Activated naive CD8-positive, alpha-beta T cell treated with anti-CD3 and anti-CD28 coated beads, Interleukin-2, amount 50 U/mL, for 16 hours (primary cell): ENCODE data around the gene PHF8.

Experiments used
- DNase-seq: peaks from one replicate; pipeline ENCODE4 v3.0.0-alpha.2; 2020; ENCODE audit warnings: low read depth, low spot score

PHF8 gene

DNA sequence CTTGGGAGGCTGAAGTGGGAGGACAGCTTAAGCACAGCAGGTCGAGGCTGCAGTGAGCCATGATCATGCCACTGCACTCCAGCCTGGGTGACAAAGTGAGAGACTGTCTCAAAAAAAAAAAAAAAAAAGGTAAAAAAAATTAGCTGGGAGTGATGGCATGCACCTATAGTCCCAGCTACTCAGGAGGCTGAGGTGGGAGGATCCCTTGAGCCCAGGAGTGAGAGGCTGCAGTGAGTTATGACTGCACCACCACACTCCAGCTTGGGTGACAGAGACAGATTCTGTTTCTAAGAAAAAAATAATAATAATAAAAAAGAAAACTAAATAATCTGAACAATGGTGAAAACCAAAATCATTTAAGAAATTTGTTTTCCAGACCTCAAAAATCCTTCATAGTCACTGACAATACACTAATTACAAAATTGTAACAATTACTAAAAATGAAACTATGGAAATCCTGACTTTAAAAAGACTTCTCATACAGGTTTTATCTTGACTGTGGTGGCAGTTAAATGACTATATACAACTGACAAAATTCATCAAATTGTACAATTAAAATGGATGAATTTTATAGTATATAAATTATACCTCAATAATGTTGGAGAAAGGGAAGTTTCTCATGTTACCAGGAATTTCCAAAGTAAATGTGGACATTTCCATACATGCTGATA, 31.3 kb downstream of the PHF8 start:
- DNase-seq = no peak

DNA sequence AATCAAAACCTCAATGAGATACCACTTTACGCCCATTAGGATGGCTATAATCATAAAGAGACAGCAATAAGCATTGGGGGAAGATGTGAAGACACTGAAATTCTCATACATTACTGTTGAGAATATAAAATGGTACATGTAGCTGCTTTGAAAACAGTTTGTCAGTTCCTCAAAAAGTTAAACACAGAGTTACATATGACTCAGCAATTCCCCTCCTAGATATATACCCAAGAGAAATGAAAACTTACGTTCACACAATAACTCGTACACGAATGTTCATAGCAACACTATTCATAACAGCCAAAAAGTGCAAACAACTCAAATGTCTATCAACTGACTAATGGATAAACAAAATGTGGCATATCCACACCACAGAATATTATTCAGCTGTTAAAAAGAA, 36.6 kb downstream of the PHF8 start:
- DNase-seq = no peak

DNA sequence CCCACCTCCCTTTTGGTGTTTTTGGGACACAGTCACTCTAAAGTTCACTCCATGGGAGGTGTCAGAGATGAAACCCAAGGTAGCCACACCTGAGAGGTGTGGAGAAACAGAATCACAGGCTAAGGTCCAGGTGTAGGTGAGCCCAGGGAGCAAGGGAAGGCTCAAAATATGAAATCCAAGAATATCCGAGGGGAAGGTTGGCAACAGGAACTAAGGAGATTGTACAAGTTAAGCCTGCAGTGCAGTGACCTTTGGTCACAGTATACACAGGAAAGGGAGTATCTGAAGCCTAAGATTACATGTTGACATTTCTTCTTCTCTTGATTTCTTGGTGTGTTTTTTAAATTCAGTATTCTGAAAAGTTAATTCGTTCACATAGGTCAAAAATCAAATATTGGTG, 46.5 kb downstream of the PHF8 start:
- no peak for DNase-seq

DNA sequence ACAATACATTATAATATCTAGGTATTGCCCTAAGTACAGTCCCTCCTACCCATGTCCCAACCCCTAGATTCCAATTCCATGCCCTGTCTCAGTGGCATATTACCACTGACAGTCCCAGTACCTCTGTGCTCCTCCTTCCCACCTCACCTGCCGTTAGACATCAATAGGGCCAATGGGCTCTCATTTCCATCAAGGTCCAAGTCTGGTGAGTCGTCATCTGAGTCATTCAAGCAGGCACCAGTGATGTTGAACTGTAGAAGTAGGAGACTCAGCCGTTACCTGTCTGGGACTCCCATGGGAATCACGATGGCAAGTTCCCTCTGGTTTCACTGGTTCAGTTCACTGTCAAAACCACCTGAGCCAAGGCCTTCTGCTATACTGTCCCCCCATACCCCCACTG, 51.7 kb downstream of the PHF8 start:
- no peak for DNase-seq

DNA sequence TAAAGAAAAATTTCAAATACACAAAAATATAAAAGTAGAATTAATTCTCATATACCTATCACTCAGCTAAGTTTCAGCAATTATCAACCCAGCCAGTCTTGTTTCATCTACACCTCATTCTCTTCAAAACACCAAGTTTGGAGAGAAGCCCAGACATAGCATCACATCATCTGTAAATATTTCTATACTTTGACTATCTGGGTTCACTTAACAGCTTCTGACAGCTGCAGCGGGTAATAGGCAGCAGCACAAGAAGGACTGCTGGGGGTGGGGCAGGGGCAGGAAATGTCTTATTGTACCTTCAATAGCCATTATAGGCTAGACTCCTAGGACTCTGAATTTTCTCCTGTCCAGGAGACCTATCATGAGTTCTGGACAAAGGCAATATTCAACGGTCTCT, 54.1 kb downstream of the PHF8 start:
- DNase-seq = no peak

DNA sequence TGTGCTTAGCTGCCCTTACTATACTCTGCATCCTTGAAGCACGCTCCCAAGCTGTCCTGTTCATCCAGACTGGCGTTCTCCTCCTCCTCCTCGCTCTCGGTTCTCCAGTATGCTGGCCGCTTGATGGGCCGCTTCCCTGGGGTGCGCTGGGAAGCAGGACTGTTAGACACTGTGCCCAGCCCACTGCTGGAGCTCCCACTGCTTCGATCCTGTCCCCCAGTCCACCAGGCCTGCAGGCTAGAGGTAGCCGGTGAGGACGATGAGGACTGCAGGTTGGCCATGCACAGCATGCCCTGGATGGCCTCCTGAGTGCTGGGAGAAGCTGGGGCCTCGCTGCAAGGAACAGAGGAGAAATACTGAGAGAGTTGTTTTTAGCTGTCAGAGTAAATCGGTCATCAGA, 59.4 kb downstream of the PHF8 start:
- DNase-seq = no peak

DNA sequence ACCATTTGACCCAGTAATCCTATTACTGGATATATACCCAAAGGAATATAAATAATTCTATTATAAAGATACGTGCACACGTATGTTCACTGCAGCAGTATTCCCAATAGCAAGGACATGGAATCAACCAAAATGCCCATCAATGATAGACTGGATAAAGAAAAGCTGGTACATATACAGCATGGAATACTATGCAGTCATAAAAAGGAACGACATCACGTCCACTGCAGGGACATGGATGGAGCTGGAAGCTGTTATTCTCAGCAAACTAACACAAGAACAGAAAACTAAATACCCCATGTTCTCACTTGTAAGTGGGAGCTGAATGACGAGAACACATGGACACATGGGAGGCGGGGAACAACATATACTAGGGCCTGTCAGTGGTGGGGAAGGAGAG, 69.7 kb downstream of the PHF8 start:
- DNase-seq = no peak

DNA sequence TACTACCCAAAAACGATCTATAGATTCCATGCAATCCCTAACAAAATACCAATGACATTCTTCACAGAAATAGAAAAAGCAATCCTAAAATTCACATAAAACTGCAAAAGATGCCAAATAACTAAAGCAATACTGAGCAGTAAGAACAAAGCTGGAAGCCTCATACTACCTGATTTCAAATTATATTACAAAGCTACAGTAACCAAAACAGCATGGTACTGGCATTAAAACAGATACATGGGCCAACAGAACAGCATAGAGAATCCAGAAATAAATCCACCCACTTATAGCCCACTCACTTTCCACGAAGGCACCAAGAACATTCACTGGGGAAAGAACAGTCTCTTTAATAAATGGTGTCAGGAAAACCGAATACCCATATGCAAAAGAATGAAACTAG, 74.7 kb downstream of the PHF8 start:
- no peak for DNase-seq

DNA sequence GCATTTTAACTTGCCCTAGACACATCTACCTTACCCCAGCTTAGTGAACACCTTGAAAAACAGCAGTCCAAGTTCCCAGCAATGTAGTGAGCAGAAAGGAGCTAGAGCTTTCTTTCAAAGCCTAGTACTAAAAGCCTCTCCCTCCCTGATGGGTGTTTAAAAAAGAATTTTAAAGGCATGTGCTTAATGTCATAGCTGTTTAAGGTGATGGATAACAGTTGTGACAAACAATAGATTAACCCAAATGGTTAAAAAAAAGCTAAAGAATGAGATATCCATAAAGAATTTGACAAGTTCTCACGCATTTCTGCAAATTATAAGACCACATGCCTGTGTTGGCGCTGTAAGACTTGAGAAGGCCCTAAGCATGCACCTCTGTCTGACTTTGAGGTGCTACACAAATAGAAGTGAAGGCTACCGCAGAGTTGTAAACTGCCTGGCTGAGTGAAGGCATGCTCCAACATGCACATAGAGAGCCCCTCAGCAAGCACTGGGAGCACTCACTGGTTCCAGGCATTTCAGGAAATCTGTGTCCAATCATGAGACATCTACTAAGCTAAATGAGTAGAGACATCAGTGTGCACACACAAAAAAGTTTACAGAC, 94.0 kb downstream of the PHF8 start:
- no peak for DNase-seq

DNA sequence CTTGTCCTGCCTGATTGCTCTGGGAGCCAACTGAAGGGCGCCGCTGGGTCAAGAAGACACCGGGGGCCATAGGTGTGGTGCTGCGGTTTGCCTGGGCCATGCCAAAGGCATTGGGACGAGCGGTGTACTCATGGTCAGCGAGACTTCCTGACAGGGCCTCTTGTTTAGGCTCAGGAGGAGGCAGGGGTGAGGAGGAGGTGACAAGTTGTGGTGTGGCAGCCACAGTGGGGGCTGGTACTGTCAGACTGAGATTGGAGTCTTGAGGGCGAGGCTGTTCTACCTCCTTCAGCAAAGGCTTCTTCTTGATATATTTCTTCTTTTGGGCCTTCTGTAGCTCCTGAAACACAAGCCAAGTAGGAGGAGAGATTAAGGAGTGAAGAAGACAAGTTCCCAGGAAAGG, 104.1 kb downstream of the PHF8 start:
- no peak for DNase-seq

DNA sequence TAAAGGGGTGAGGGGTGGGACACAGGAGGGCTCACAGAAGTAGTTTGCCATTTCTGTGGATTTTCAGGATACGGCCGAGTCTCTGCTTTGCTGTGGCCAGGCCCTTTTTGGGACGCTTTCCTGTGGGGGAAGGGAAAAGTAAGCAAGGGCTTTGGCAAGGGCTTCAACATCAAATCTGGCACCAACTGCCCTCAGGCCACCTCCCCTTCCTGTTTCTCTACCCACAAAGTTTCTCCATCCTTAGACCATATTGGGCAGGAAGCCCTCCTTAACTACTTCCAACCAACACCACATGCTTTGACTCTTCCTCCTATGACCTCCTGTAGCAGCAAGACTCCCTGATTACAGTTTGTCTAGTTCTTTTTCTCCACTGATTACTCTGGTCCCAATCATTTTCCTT, 105.1 kb downstream of the PHF8 start:
- no peak for DNase-seq

DNA sequence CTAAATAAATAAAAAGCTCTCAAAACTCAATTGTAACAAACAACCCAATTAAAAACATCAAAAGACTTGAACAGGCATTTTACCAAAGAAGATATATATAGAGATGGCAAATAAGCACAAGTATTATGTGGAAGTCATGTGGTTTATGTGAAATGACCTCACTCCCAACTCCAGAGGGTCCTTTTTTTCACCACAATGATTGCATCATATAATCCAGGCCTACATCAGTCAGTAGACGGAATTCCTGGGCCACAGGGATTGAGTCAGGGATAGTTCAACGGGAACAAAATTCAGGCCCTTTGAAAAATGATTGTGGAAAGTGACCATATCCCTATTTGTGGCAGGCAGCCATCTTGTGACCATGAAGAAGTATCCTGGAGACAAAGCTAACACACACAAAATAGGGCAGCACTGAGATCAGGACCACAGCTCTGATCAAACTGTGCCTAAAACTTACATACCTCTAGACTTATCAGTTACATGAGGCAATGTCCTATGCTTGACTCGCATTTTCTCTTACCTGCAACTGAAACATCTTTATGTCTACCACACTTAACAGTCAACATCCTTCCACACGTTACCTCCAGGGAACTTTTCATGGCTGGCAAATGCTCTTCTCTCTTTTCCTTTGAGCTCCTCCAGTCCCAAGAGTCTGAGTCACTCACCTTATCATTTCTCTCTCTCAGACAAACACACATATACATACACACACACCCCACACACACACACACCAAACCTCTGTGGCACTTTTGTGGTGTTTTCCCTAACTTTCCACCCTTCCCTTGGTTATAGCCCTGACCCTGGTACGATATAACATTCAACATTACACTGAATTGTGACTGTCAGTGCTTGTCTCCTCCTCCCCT, 113.5 kb downstream of the PHF8 start:
- no peak for DNase-seq

DNA sequence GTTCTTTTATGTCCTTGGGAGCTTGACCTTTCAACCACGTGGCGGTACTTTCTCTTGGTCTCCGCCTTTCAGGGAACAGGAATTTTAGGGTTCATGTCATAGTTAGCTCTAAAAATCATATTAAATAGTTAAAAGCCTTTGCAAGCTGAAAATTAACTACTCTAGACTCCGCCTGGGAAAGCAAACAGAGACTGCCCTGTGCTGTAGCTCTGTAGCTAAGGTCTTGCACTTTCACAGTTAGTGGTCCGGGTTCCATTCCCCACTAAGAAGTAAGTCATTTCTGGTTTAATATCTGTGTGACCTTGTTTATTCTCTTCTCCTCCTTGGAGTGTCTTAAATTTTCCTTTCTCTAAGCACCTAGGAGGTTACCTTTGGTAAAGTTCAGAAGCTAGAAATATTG, 118.2 kb downstream of the PHF8 start:
- no peak for DNase-seq

DNA sequence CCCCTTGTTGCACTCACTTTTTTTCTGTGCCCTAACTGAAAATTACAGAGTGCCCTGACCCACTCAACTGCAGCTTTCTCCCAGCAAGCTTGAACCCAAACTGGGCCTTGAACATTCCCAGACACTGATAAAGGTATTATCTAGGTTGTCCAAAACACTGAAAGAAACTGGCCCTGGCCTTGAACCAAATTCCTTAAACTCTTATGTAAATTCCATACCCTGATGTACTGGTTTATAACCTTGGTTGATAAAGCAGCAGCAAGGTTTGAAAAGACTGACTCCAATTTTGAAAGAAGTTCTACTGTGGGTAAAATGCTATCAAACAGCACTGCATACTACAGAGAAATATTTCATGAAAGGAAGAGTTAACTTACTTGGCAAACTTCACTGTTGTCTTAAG, 125.6 kb downstream of the PHF8 start:
- DNase-seq = no peak

DNA sequence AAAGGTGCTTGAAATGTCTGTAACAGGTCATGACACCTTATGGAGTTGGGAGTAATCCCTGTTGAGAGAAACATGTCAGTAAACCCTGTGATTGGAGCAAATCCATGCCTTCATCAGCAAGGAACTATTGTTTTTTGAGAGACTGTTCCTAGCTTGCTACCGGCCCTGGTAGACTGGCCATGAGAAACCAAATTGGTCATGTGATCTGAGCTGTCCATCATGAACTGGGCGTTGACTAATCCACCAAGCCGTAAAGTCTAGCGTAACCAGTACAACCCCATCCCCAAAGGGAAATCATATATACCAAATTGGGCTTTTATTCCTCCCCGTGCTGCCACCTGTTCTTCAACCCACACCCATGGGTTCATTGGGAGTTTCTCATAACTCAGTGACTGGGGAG, 143.7 kb downstream of the PHF8 start:
- DNase-seq = no peak

DNA sequence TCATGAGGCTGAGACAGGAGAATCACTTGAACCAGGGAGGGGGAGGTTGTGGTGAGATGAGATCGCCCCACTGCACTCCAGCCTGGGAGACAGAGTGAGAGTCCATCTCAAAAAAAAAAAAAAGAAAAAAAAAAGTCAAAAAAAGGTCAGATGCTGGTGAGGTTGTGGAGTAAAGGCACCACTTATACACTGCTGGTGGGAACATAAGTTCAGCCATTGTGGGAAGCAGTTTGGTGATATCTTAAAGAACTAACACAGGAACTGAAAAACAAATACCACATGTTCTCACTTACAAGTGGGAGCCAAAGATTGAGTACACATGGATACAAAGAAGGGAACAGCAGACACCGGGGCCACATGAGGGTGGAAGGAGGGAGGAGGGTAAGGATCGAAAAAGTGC, 149.0 kb downstream of the PHF8 start:
- DNase-seq = no peak
